Astrocyte of the hippocampus (primary cell): ENCODE results near the gene SNX19.

Source experiments
- DNase-seq: peaks from one replicate; pipeline ENCODE4 v3.0.0; 2011; ENCODE audit warnings: low read depth, low spot score

The SNX19 gene

GRCh38 chr11:130905512-130905911 is 10.8 kb downstream of the SNX19 start:
- DNase-seq = no peak

- peak; percentile 16 for DNase-seq
Observed at GRCh38 chr11:130904380-130904779, 11.9 kb downstream of the SNX19 start.

GRCh38 chr11:130902380-130902779 is 13.9 kb downstream of the SNX19 start:
- no peak for DNase-seq

- DNase-seq = no peak
Observed at GRCh38 chr11:130899106-130899505, 17.2 kb downstream of the SNX19 start.

GRCh38 chr11:130897262-130898182 is 18.8 kb downstream of the SNX19 start:
- DNase-seq = peak; percentile 96

GRCh38 chr11:130894322-130895025 is 21.8 kb downstream of the SNX19 start:
- peak; percentile 87 for DNase-seq

GRCh38 chr11:130892861-130893260 is 23.4 kb downstream of the SNX19 start:
- no peak for DNase-seq

GRCh38 chr11:130891326-130891725 is 25.0 kb downstream of the SNX19 start:
- peak; percentile 42 for DNase-seq

- DNase-seq = no peak
Observed at GRCh38 chr11:130890039-130890745, 26.1 kb downstream of the SNX19 start.

GRCh38 chr11:130888790-130889189 is 27.5 kb downstream of the SNX19 start:
- no peak for DNase-seq

- DNase-seq = no peak
Observed at GRCh38 chr11:130886704-130887103, 29.6 kb downstream of the SNX19 start.

- peak; percentile 94 for DNase-seq
Observed at GRCh38 chr11:130882138-130882551, 34.1 kb downstream of the SNX19 start.

GRCh38 chr11:130881475-130882137 is 34.7 kb downstream of the SNX19 start:
- DNase-seq = no peak

- DNase-seq = no peak
Observed at GRCh38 chr11:130879836-130880235, 36.4 kb downstream of the SNX19 start.

- DNase-seq = no peak
Observed at GRCh38 chr11:130876931-130877915, 39.1 kb downstream of the SNX19 start.

GRCh38 chr11:130876100-130876499 is 40.2 kb downstream of the SNX19 start:
- no peak for DNase-seq

- no peak for DNase-seq
Observed at GRCh38 chr11:130874955-130875531, 41.2 kb downstream of the SNX19 start.

- DNase-seq = peak; percentile 84
Observed at GRCh38 chr11:130874396-130874795, 41.9 kb downstream of the SNX19 start.

GRCh38 chr11:130873761-130874160 is 42.5 kb downstream of the SNX19 start:
- DNase-seq = peak; percentile 72

- peak; percentile 88 for DNase-seq
Observed at GRCh38 chr11:130872981-130873380, 43.3 kb downstream of the SNX19 start.
